ENCODE results near the gene TMCC3.

DNA sequence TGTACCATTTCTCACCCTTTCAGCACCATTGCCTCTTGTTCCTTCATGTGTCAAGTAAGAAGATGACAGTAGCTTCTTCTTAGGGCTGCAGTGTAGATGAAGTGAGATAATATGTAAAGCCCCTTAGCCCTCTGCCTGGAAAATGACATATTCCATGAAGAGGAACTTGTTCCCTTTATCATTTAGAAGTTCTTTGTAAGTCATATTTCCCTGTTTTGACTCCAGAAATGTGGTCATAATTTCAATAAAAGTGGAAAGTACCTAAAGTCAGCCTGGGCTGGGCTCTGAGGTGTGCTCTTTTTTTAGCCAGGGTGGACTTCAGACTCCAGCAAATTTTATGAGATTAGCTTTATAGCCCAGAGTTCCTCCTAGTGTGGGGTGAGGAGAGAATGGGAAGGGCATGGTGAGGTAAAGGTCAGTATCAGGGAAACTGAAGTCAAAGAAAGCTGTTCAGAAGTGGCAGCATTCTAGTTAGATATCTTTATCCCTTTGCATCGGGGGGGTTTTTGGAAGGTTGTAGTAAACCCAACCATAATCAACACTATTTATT, 92.5 kb downstream of the TMCC3 start:
- TF ChIP-seq, protein P1, sequence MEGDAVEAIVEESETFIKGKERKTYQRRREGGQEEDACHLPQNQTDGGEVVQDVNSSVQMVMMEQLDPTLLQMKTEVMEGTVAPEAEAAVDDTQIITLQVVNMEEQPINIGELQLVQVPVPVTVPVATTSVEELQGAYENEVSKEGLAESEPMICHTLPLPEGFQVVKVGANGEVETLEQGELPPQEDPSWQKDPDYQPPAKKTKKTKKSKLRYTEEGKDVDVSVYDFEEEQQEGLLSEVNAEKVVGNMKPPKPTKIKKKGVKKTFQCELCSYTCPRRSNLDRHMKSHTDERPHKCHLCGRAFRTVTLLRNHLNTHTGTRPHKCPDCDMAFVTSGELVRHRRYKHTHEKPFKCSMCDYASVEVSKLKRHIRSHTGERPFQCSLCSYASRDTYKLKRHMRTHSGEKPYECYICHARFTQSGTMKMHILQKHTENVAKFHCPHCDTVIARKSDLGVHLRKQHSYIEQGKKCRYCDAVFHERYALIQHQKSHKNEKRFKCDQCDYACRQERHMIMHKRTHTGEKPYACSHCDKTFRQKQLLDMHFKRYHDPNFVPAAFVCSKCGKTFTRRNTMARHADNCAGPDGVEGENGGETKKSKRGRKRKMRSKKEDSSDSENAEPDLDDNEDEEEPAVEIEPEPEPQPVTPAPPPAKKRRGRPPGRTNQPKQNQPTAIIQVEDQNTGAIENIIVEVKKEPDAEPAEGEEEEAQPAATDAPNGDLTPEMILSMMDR (IDR thresholded peaks at IDR 0.05) = no peak
- TF ChIP-seq FOXK1 (CRISPR knock-in tag; IDR thresholded peaks at IDR 0.05) (no peak), FOXP1 (CRISPR knock-in tag; IDR thresholded peaks at IDR 0.05; ENCODE audit: borderline replicate concordance) (no peak), TP53 (CRISPR knock-in tag; IDR thresholded peaks at IDR 0.05) (no peak), ETV6 (CRISPR knock-in tag; IDR thresholded peaks at IDR 0.05) (no peak), ESRRA (CRISPR knock-in tag; IDR thresholded peaks at IDR 0.05; ENCODE audit: borderline replicate concordance) (no peak), CREB1 (CRISPR knock-in tag; IDR thresholded peaks at IDR 0.05) (no peak), RELA (CRISPR knock-in tag; IDR thresholded peaks at IDR 0.05; ENCODE audit: borderline replicate concordance) (no peak)
- TF ChIP-seq, protein P2, sequence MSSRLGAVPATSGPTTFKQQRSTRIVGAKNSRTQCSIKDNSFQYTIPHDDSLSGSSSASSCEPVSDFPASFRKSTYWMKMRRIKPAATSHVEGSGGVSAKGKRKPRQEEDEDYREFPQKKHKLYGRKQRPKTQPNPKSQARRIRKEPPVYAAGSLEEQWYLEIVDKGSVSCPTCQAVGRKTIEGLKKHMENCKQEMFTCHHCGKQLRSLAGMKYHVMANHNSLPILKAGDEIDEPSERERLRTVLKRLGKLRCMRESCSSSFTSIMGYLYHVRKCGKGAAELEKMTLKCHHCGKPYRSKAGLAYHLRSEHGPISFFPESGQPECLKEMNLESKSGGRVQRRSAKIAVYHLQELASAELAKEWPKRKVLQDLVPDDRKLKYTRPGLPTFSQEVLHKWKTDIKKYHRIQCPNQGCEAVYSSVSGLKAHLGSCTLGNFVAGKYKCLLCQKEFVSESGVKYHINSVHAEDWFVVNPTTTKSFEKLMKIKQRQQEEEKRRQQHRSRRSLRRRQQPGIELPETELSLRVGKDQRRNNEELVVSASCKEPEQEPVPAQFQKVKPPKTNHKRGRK (CRISPR knock-in tag; IDR thresholded peaks at IDR 0.05; ENCODE audit: borderline replicate concordance) = no peak
- TF ChIP-seq, protein P3, sequence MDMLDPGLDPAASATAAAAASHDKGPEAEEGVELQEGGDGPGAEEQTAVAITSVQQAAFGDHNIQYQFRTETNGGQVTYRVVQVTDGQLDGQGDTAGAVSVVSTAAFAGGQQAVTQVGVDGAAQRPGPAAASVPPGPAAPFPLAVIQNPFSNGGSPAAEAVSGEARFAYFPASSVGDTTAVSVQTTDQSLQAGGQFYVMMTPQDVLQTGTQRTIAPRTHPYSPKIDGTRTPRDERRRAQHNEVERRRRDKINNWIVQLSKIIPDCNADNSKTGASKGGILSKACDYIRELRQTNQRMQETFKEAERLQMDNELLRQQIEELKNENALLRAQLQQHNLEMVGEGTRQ (CRISPR knock-in tag; IDR thresholded peaks at IDR 0.05) = no peak
- TF ChIP-seq, protein P4, sequence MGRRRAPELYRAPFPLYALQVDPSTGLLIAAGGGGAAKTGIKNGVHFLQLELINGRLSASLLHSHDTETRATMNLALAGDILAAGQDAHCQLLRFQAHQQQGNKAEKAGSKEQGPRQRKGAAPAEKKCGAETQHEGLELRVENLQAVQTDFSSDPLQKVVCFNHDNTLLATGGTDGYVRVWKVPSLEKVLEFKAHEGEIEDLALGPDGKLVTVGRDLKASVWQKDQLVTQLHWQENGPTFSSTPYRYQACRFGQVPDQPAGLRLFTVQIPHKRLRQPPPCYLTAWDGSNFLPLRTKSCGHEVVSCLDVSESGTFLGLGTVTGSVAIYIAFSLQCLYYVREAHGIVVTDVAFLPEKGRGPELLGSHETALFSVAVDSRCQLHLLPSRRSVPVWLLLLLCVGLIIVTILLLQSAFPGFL (CRISPR knock-in tag; IDR thresholded peaks at IDR 0.05; ENCODE audit: borderline replicate concordance) = no peak
- TF ChIP-seq, protein P5, sequence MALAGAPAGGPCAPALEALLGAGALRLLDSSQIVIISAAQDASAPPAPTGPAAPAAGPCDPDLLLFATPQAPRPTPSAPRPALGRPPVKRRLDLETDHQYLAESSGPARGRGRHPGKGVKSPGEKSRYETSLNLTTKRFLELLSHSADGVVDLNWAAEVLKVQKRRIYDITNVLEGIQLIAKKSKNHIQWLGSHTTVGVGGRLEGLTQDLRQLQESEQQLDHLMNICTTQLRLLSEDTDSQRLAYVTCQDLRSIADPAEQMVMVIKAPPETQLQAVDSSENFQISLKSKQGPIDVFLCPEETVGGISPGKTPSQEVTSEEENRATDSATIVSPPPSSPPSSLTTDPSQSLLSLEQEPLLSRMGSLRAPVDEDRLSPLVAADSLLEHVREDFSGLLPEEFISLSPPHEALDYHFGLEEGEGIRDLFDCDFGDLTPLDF (CRISPR knock-in tag; IDR thresholded peaks at IDR 0.05) = no peak
